NK-92 treated with Interleukin-12 subunit alpha and Interleukin-12 subunit beta, amount 100 ng/mL, for 24 hours (cell line): ENCODE results near the gene CELF4.

Experiments
- DNase-seq: peaks from one replicate; lab custom pipeline; 2025; lab: John Stamatoyannopoulos, UW

The CELF4 gene

DNA sequence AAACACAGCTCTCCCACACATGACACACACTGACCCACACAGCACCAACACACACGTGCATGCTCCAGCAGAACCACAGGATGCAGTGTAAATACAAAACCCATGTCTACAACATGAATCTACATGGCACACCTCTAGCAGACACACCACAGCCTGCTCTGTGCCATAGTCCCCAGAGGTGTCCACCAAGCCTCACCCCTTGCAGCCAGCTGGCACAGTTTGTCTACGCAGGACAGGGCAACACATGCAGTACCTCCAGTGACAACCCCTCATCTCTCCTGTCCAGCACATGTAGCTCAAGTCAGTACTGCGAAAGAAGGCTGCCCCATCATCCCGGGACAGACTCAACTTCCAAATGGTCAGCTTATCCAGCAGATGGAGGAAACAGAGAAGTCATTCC, 18.9 kb downstream of the CELF4 start:
- DNase-seq, result no peak

GRCh38 chr18:37546272-37546537, 19.4 kb downstream of the CELF4 start:
- DNase-seq, result no peak

DNA sequence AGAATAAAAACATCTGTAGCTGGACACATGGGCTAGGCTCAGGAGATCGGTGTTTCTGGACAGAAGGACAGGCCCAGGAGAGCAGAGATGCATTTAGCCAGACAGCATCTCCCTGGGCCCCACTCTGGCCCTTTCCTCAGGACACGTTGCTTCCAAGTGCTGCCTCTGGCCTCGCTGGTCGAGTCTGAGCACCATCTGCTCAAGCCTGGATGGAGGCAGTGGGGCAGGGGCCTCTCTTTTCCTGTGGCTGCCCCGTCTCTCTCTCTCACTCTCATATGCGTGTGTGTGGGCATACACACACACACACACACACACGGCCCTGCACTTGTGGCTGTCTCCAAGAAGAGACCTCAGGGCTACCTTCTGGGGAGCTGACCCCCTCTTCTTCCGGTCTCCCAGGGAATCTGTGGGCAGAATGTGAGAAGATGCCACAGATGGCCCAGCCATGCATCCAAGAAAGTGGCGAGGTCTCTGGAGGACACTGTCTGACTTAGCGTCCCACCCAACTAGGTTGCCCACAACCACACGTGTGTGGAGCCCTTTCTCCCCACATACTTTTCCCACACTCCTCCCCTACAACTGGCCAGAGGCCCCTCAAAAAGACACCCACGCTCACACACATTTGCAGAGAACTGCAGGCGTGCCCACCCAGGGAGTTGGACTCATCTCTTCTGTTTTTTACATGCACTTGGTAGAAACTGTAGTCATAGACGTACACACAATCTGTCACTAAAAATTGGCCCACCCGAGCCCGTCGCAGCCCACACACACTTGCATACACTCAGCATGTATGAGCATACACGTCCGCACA, 19.9 kb downstream of the CELF4 start:
- no peak for DNase-seq

DNA sequence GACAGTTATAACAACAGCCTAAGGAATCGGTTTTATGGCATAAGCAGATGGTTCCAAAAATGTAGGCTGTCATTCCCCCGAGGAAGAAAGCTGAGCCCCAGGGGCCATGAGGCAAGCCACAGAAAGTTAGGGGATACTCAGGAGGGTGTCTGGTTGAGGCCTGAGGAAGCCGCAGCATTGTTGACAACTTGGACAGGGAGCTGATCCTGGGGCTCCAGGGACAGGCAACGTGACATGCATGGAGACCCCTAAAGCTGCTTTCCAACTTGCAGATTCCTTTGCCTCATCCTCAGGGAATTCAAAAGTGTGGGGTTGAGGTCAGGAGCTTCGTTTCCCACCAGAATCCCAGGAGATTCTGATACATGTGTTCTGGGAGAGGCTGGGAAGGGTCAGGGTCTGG, 20.9 kb downstream of the CELF4 start:
- no peak for DNase-seq

GRCh38 chr18:37544217-37544616, 21.4 kb downstream of the CELF4 start:
- no peak for DNase-seq

GRCh38 chr18:37543321-37543720, 22.3 kb downstream of the CELF4 start:
- DNase-seq, result no peak

DNA sequence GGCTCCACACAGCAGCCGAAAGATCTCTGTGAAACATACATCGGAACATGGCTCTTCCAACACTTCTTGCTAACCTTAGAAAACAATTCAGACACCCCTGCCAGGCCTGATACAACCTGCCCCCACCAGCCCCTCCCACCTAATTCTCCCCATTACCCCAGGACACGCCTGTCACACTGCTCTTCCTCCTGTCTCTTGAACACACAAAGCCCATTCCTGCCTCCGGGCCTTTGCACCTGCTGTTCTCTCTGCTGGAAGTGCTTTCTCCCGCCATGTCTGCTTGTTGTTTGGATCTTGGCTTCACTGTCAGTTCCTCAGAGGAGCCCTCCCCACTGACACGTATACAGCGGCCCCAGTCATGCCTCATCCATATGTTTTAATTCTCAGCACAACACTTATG, 24.1 kb downstream of the CELF4 start:
- DNase-seq, result no peak

DNA sequence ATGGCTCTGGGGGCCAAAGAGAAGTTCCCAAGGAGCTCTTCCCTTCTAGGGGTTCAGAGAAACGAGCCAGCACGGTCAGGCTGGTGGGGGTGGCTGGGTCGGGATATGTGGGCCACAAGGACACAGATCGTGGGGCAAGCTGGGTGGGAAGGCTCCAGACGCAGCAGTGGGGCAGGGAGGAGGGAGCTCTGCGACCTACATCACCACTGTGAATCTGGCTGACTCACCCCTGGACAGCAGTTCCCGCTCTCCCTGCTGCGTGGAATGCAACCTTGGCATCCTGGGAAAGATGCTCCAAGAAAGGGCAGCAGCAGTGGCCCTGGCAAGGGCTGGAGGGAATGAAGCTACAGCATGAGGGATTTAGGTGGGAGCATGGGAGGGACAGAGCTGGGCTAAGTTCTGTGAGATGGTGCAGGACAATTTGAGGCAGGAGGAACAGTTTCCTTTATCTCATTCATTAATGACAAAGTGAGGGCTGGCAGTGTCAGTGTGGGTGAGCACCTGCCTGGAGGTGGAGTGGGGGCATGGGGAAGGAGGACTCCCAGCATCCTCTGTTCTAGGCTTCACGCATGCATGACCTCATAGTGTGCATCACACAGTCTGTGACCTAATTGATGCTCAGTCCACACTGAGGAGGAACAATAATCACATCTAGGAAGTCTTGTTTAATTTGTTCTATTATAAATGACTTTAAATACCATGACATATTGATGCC, 25.0 kb downstream of the CELF4 start:
- DNase-seq, result no peak

- DNase-seq, result no peak
Measured at GRCh38 chr18:37539236-37539635, 26.4 kb downstream of the CELF4 start.

- DNase-seq, result no peak
Measured at GRCh38 chr18:37538526-37539205, 26.9 kb downstream of the CELF4 start.

DNA sequence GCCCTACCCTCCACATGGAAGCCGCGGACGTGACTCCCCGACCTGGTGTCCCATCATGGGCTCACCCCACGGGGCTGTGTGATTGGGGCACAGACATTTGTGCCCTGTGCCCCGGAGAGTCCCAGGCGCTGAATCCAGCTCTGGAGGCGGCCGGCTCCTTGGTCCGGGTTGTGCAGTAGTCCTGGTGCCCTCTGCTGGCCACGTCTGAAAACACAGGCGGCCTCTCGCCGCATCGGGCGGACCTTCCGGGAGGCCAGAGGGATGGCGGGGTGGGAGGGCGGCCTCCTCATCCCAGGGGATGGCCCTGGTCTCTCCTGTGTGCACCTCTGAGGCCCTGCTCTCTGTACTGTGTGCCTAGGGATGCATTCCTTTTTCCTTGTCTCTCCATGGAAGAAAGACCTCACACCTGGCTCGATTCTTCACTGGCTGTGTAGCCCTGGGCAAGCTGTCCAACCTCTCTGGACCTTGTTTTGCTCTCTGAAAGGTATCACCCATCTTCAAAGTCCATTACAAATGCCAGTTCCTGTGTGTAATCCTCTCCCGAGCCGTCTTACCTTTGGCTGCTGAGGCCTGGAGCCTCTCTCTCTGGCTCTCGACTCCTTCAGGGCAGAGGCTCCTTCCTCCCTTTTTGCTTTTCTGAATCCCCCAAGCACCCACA, 27.6 kb downstream of the CELF4 start:
- peak; percentile 2 for DNase-seq

- DNase-seq, result no peak
Measured at GRCh38 chr18:37536656-37537055, 28.9 kb downstream of the CELF4 start.

DNA sequence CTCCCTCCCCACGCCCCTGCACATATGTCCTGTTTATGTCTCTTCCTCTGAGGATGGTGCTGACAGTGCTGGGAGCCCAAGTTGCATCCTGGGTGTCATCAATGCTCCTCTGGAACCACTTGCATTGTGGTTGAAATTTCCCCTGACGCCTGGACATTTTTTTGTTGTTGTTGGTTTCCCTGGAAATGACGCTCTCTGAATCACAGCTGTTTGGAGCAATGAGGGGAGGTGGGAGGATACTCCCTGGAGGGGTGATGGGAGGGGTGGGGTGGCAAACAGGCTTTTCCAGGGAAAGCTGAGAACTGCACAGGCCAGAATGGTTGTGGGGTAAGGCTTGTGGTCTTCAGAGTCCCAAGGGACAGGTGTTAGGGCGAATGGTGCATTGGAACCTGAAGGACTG, 29.6 kb downstream of the CELF4 start:
- DNase-seq, result no peak

DNA sequence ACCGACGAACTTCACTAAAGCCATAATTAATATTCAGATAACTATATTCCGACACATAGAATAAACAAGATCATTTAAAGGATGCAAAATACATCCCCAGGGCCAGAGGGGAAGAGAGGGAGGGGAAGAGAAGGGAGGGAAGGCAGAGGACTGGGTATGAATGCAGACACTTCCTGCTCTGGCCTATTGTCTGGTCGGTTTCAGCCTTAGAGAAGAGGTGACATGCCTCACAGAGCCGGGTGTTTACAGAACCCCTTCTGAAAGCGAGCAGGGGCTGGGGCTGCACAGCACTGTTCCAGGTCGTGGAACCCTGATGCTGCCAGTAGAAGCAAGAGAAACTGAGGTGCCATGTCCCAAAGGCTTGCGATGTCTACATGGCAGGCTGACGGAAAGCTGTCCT, 31.0 kb downstream of the CELF4 start:
- DNase-seq, result no peak

DNA sequence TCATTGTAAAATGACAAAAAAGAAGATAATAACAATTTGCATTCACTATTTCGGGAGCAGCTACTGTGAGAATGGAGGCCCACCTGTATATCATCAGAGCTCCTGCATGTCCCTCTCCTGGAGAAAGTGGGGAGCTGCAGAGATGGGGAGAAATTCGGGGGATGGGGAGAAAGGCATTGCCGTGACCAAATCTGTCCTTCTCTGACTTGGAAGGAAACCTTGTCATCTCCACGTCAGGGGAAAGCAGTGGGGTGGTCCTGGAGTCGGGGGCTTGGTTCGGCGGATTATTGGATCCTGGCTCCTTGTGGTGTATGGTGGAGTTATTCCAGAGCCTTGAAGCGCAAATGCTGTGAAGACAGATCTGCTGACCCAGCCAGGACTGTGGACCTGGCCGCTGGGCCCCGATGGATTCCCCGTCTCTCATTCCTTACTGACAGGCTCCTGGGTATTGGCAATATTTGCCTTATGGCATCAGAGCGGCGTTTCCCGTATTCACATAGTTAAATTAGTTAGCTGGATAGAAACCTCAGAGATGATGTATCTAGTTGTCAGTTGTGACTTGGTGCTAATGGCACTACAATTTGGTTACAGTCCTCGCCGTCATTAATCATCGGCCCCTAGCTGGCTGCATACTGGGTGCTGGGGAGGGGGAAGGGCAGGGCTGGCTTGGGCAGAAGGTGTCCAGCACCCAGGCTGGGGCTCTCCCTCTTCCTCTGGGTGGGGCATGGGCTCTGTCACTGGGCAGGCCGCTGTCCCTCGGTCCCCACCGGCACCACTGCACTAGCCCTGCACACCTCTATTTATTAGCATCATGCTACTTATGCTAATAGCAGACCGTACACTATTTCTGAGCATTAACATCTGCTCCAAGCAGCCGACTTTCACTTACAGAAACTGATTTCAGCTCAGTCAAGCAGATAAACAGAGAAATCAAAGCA, 31.7 kb downstream of the CELF4 start:
- no peak for DNase-seq

DNA sequence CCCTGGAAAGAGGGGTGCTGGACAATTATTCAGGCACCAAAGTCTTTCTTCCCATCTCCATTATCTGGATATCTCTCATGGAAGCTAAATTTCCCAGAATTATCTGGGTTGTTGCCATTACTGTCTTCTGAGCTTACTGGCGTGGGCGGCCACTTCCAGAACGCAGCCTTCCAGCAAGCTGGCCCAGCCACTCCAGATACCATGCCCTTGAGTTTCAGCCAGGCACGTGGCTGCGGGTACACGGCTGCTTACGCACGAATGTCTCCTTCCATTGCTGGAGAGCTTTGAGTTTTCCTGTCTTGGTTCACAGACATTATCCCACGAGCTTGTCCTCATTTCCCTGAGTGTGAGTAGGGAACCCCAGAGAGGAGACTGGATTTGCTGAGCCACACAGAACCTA, 32.7 kb downstream of the CELF4 start:
- no peak for DNase-seq

- DNase-seq, result no peak
Measured at GRCh38 chr18:37529863-37530262, 35.7 kb downstream of the CELF4 start.

DNA sequence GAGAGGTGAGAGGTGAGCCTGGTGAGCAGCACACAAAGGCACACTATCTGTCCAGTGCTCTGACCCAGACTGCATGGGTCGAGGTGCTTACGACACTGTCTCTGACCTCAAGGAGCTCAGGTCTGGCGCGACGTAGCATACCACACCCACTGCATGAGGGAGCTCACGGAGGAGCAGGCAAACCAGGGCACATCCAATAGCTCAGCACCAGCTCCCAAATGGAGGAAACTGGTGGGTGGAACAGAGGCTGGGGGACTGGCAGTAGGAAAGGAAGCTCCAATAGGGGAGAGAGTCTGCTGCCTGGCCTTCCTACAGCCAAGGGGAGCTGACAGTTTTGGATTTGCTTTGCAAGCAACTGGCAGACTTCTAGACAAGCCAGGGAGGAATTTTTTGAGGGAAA, 36.3 kb downstream of the CELF4 start:
- DNase-seq, result no peak

DNA sequence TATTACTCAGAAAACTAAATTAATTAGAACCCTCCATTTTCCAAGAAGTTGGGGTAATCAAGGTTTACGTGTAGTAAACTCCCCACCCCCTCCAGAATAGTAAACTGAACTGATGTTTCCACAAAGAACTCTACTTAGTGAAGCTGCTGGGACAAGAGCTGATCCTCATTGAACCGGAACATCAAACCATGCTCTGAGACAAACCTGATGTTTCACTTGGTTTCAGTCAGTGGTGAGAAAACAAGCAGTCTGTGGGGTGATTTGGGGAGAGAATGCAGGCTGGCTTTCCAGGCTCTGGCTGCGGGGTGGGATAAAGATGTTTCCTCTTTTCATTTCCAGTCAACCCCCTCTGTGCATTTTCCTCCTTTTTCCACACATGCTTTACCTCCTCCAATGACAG, 38.2 kb downstream of the CELF4 start:
- no peak for DNase-seq

- no peak for DNase-seq
Measured at GRCh38 chr18:37525262-37525585, 40.4 kb downstream of the CELF4 start.

DNA sequence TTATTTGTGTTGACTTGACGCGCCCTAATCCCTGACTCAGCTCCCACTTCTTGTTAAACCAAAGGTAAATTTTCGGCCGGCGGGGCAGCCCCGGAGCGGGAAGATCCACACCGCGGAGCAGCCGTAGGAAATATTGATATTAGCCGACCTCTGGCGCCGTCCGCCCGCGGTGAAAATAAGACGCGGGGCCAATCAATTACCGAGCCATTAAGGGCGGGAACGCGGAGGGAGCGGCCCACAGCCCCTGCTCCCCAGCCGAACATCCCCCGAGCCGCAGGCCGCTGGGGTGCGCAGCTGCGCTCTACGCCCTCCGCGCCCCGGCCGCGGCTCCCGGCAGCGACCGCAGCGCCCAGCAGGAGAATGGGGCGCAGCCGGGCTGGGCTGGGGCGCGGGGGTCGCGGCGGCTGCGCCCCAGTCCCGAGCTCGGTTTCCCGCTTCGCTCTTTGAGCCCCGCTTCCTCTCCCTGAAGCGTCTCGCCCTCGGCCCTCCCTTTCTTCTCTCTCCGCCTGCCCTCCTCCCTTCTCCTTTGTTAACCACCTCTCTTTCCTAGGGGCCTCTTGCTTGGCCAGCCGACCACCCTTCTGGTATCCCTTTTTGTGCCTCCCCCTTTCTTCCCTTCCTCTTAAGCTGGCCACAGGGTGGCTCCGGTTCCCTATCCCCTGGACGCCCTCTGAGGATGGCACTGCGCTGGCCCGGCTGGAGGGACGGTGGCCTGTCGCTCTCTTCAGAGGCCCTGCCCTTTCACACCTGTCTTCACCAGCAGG, 40.9 kb downstream of the CELF4 start:
- no peak for DNase-seq
